LNCAP (cell line): ENCODE results near the gene MTOR.

Experiments used
- CTCF ChIP-seq: fragments of 450-650 bp; IDR thresholded peaks from 2 replicates; pipeline ENCODE4 v1.5.1; 2017; ENCODE audit warnings: mild to moderate bottlenecking

The MTOR gene

GRCh38 chr1:11248169-11248568, 14.2 kb downstream of the MTOR start:
- TF ChIP-seq CTCF = no peak

GRCh38 chr1:11245904-11246719, 16.2 kb downstream of the MTOR start:
- TF ChIP-seq CTCF = no peak

- no peak for TF ChIP-seq CTCF
Measured at GRCh38 chr1:11245248-11245647, 17.1 kb downstream of the MTOR start.

- TF ChIP-seq CTCF = no peak
Measured at GRCh38 chr1:11238311-11238710, 24.0 kb downstream of the MTOR start.

GRCh38 chr1:11237356-11237755, 25.0 kb downstream of the MTOR start:
- no peak for TF ChIP-seq CTCF

- TF ChIP-seq CTCF = no peak
Measured at GRCh38 chr1:11233208-11233607, 29.1 kb downstream of the MTOR start.

- no peak for TF ChIP-seq CTCF
Measured at GRCh38 chr1:11229203-11229602, 33.1 kb downstream of the MTOR start.
